HK-2 (cell line): Measurements from ENCODE around the gene CDC16.
"Not testable (repeated sequence)": the region's sequence is repeated elsewhere in the genome, so short reads cannot be mapped to it uniquely, and the experiment has no call there.

Experiments used
- DNase-seq: peaks from one replicate; pipeline ENCODE4 v3.0.0-alpha.2; 2018; ENCODE audit not compliant: unreplicated experiment

Gene CDC16

GRCh38 chr13:114264313-114264712 lies 29.6 kb downstream of the CDC16 start:
- not testable (repeated sequence) for DNase-seq

GRCh38 chr13:114264886-114265611 lies 30.4 kb downstream of the CDC16 start:
- DNase-seq, result no peak

GRCh38 chr13:114266241-114266640 lies 31.5 kb downstream of the CDC16 start:
- DNase-seq, result no peak

- no peak for DNase-seq
These were observed 33.9 kb downstream of the CDC16 start for GRCh38 chr13:114268344-114269280.

- DNase-seq, result no peak
These were observed 34.6 kb downstream of the CDC16 start for GRCh38 chr13:114269281-114269770.

GRCh38 chr13:114272977-114273376 lies 38.3 kb downstream of the CDC16 start:
- DNase-seq, result no peak

- no peak for DNase-seq
These were observed 40.6 kb downstream of the CDC16 start for GRCh38 chr13:114275304-114275703.

GRCh38 chr13:114279146-114279545 lies 44.4 kb downstream of the CDC16 start:
- DNase-seq, result no peak

GRCh38 chr13:114279758-114280355 lies 45.2 kb downstream of the CDC16 start:
- no peak for DNase-seq

GRCh38 chr13:114281351-114282040 lies 46.8 kb downstream of the CDC16 start, which contains the start of gene UPF3A:
UPF3A (plus strand) TSS chr13:114281601; CDS start chr13:114281640, 39 bp downstream.
- peak; percentile 91 for DNase-seq

- DNase-seq, result no peak
These were observed 47.5 kb downstream of the CDC16 start for GRCh38 chr13:114282041-114282670.

- no peak for DNase-seq
These were observed 48.9 kb downstream of the CDC16 start for GRCh38 chr13:114283576-114283975.

- DNase-seq, result no peak
These were observed 50.0 kb downstream of the CDC16 start for GRCh38 chr13:114284680-114285079.

- no peak for DNase-seq
These were observed 50.6 kb downstream of the CDC16 start for GRCh38 chr13:114285166-114285808.

GRCh38 chr13:114286808-114287207 lies 52.1 kb downstream of the CDC16 start:
- peak; percentile 39 for DNase-seq

GRCh38 chr13:114288157-114288591 lies 53.5 kb downstream of the CDC16 start:
- DNase-seq, result no peak

- no peak for DNase-seq
These were observed 61.8 kb downstream of the CDC16 start for GRCh38 chr13:114296448-114296847.

- DNase-seq, result no peak
These were observed 62.2 kb downstream of the CDC16 start for GRCh38 chr13:114296902-114297301.

- no peak for DNase-seq
These were observed 64.2 kb downstream of the CDC16 start for GRCh38 chr13:114298866-114299265.

- DNase-seq, result no peak
These were observed 65.1 kb downstream of the CDC16 start for GRCh38 chr13:114299604-114300305.
